HG02588 (cell line): ENCODE measurements around the gene NOX4.
"Not testable (repeated sequence)": the region's sequence is repeated elsewhere in the genome, so short reads cannot be mapped to it uniquely, and the experiment has no call there.

Experiments used
- ATAC-seq: cut with Tn5 transposase; IDR thresholded peaks from one replicate; pipeline ENCODE4 v1.9.1; 2021; ENCODE audit warnings: mild to moderate bottlenecking, moderate library complexity; ENCODE audit not compliant: unreplicated experiment

Gene NOX4

GRCh38 chr11:89309321-89309985 lies 181.7 kb downstream of the NOX4 start:
- ATAC-seq, result not testable (repeated sequence)

- not testable (repeated sequence) for ATAC-seq
These were observed 182.9 kb downstream of the NOX4 start for GRCh38 chr11:89308272-89308671.

- not testable (repeated sequence) for ATAC-seq
These were observed 188.1 kb downstream of the NOX4 start for GRCh38 chr11:89303029-89303428.

GRCh38 chr11:89295023-89295422 lies 196.2 kb downstream of the NOX4 start:
- not testable (repeated sequence) for ATAC-seq

GRCh38 chr11:89293965-89294679 lies 197.1 kb downstream of the NOX4 start:
- no peak for ATAC-seq

- ATAC-seq, result not testable (repeated sequence)
These were observed 203.2 kb downstream of the NOX4 start for GRCh38 chr11:89288004-89288403.

- ATAC-seq, result not testable (repeated sequence)
These were observed 204.6 kb downstream of the NOX4 start for GRCh38 chr11:89286601-89287000.

GRCh38 chr11:89281032-89281677 lies 210.0 kb downstream of the NOX4 start:
- not testable (repeated sequence) for ATAC-seq

- ATAC-seq, result no peak
These were observed 212.0 kb downstream of the NOX4 start for GRCh38 chr11:89279176-89279575.

GRCh38 chr11:89275966-89276365 lies 215.2 kb downstream of the NOX4 start:
- ATAC-seq, result no peak
